Dedifferentiated amniotic fluid mesenchymal stem cell (primary cell): ENCODE data around the gene MUC5AC.

ENCODE experiments used
- DNase-seq: peaks from one replicate; pipeline ENCODE4 v3.0.0-alpha.2; 2016; ENCODE audit errors: extremely low spot score

The MUC5AC gene

DNA sequence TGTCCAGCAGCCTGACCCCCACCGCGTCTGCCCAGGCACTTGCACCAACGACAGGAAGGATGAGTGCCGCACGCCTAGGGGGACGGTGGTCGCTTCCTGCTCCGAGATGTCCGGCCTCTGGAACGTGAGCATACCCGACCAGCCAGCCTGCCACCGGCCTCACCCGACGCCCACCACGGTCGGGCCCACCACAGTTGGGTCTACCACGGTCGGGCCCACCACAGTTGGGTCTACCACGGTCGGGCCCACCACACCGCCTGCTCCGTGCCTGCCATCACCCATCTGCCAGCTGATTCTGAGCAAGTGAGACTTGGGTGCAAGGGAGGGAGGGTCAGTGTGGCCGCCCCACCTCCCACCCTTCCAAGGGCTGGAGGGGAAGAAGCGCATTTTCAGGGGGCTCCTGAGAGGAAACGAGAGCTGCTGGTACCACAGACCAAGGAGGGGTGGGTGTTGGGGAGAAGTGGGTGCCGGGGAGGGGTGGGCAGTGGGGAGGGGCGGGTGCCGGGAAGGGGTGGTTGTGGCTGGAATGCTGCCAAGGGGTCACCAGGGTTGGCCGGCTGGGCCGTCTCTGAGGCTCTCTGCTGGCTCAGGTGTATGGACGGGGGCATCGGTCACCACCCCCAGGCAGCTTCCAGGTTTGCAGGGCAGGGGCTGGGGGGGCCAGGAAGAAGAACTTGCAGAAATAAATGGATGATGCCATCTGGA lies 37.4 kb downstream of the MUC5AC start:
- DNase-seq: no peak

DNA sequence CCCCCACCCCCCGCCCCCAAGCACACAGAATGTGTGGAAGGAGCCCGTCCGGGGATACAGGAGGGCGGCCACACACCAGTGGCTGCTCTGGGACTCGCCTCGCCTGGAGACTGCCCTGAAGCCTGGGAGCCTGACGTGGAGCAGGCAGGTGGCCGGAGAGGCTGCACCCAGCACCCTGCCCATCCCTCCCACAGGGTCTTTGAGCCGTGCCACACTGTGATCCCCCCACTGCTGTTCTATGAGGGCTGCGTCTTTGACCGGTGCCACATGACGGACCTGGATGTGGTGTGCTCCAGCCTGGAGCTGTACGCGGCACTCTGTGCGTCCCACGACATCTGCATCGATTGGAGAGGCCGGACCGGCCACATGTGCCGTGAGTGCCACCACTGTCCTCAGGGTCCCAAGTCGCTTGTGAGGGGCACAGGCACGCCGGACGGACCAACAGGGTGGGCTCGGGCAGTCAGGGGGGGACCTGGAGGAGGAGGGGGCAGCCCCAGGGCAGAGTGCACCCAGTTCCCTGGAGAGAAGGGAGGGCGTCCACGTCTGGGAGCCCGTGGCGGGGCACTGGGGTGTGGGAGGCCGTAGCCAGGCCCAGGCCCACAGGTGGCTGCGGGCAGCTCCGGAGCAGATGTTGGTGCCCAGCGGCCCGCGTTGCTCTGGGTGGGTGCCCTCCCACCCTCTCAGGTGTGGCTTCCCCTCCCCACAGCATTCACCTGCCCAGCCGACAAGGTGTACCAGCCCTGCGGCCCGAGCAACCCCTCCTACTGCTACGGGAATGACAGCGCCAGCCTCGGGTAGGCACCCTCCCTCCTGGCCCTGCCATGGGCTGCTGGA lies 38.1 kb downstream of the MUC5AC start:
- no peak for DNase-seq

DNA sequence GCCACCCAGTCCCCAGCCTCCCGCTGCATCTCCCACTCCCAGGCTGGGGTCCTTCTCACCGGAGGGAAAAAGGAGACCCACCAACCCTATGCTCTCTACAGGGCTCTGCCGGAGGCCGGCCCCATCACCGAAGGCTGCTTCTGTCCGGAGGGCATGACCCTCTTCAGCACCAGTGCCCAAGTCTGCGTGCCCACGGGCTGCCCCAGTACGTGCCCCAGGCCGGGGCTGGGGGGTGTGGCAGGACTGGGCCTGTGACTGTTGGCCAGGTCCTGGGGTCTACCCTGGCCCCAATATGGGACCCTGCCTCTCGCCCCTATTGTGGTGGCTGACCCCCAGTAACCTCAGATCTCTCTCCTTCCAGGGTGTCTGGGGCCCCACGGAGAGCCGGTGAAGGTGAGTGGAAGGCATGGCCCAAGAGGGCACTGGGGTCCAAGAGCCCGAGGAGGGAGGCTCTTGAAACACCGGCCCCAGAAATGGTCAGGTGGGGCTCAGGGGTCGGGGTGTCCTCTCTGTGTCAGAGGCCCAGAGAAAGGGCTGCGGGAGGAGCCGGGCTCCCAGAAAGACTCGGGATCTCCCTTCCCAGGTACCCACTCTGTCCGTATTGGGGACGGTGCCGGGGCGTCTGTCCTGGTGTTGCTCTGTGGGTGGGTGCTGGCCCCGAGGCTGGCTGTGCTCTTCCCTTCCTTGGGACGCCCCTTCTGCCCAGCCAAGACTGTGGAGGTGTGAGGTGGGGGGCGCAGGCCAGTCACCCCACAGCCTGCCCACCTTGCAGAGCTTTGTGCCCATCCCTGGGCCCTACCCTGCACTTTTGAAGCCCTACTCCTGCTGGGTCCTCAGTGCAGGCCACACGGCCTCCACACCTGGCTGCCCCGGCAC lies 39.0 kb downstream of the MUC5AC start:
- DNase-seq: no peak

DNA sequence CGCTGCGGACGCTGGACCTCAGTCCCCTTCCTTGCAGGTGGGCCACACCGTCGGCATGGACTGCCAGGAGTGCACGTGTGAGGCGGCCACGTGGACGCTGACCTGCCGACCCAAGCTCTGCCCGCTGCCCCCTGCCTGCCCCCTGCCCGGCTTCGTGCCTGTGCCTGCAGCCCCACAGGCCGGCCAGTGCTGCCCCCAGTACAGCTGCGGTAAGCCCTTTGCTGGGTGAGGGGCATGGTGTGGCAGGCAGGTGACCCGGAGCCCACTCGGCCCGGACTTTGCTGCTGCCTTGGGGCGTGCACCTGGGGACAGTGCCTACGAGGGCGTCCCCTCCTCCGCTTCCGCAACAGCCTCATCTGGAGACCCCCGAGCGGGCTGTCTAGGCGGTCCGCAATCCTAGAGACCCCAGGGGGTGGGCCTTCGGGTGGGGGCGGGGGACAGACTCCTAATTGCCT lies 39.7 kb downstream of the MUC5AC start:
- no peak for DNase-seq

DNA sequence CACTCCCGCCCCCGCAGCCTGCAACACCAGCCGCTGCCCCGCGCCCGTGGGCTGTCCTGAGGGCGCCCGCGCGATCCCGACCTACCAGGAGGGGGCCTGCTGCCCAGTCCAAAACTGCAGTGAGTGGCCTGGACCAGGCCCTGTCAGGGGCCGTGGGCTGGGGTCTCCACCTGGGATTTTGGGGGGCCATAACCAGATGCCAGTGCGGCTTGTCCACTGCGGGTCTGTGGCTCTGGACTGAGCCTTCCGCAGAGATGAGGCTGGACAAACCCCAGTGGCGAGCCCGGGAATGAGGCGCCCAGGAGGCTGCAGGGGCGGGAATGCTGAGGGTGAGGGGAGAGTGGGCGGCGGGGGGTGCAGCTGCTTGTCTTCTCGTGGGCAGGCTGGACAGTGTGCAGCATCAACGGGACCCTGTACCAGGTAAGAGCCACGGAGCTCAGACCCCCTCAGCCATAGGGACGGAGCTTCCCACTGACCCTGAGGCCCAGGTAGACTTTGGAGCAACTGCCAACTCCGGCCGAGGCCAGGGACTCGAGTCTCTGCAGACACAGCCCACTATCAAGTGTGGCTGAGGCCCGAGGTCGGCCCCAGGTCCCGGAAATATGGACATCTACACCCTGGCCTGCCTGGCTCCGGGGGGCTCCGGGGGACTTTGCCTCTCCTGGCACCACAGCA lies 40.3 kb downstream of the MUC5AC start:
- DNase-seq: no peak

DNA sequence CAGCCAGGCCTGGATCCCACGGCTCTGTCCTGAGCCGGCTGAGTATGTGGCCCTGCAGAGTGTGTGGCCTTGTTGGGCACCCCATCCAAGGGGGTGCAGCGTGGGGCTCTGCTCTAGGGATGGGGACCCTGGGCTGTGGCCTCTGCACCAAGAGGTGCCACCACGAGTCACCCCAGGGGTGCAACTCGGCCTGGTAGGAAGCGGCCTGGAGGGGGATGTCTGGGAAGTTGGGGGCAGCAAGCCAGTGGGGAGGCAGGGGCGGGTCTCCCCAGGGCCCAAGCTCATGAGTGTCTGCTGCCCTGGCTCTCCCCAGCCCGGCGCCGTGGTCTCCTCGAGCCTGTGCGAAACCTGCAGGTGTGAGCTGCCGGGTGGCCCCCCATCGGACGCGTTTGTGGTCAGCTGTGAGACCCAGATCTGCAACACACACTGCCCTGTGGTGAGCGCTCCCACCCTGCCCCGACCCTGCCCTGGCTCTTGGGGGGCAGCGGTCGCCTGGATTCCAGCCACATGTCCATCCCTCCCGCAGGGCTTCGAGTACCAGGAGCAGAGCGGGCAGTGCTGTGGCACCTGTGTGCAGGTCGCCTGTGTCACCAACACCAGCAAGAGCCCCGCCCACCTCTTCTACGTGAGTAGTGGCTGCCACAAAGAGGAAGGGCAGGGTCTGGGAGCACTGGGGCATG lies 40.9 kb downstream of the MUC5AC start:
- DNase-seq: no peak

DNA sequence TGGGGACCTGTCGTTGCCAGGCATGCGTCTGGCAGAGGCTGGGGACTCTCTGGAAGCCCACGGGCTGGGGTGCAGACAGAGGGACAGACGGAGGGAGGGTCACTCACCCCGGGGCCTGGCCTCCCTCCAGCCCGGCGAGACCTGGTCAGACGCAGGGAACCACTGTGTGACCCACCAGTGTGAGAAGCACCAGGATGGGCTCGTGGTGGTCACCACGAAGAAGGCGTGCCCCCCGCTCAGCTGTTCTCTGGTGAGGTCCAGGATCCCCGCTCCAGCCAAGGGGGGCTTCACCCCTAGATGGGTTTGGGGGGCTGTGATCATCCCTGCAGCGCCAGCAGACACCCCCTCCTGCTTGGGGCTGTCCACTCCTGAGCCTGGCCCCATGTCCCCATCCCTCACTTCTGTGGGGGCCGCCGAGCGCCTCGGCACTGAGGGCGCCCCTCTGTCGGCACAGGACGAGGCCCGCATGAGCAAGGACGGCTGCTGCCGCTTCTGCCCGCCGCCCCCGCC lies 41.5 kb downstream of the MUC5AC start:
- no peak for DNase-seq

DNA sequence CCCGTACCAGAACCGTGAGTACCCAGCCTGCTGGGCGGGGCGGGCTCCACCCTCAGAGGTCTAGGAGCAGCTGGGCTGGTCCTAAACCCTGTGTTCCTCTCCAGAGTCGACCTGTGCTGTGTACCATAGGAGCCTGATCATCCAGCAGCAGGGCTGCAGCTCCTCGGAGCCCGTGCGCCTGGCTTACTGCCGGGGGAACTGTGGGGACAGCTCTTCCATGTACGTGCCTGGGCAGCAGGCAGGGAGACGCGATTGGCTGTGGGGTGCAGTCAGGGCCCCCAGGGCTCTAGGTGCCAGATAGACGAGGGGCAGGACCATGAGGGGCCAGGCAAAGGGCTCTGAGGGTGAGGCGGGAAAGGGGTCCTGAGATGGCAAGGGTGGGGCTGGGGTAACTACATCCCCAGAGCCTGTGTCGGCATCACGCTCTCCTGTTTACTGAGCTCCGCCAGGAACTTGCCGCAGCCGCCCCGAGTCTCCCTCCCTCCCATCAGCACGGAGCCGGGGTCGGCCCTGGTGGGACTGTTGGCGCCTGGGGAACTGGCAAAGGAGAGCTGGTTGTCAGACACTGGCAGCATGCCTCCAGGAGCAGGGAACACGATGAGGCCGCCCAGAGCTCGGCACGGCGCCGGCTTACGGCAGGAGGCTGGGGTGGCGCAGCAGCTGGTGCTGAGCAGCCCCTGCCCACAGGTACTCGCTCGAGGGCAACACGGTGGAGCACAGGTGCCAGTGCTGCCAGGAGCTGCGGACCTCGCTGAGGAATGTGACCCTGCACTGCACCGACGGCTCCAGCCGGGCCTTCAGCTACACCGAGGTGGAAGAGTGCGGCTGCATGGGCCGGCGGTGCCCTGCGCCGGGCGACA lies 42.2 kb downstream of the MUC5AC start:
- no peak for DNase-seq

DNA sequence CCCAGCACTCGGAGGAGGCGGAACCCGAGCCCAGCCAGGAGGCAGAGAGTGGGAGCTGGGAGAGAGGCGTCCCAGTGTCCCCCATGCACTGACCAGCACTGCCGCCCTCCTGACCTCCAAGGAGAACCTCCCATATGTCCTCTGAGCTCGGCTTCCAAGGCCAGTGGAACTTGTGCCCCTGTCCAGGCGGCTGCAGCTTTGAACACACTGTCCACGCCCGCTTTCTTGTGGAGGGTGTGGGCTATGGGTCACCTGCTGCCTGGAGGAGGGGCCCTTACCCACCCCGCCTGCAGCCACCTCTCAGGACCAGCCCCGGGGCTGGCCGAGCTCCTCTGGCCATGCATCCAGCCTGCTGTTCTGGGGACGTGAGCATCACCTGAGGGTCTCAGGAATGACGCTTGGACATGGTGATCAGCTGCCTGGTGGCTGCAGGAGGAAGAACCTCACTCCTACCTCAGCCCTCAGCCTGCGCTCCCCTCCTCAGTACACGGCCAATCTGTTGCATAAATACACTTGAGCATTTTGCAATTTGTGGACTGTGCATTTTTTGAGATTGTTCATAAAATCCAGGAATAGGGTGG lies 42.9 kb downstream of the MUC5AC start:
- no peak for DNase-seq

DNA sequence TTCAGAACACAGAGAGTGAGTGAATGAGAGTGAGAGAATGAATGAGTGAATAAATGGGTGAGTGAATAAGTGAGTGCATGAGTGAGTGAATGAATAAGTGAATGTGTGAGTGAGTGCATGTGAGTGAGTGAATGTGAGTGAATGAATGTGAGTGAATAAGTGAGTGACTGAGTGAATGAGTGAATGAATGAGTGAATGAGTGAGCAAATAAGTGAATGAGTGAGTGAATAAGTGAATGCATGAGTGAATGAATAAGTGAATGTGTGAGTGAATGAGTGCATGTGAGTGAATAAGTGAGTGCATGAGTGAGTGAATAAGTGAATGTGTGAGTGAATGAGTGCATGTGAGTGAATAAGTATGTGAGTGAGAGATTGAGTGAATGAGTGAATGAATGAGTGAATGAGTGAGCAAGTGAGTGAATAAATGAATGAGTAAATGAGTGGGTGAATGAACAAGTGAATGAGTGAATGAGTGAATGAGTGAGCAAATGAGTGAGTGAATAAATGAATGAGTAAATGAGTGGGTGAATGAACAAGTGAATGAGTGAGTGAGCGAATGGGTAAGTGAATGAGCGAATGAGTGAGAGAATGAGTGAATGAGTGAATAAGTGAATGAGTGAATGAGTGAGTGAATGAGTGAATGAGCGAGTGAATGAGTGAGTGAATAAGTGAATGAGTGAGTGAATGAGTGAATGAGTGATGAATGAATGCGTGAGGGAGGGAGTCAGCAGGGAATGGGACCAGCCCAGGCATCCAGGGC lies 43.8 kb downstream of the MUC5AC start:
- no peak for DNase-seq

DNA sequence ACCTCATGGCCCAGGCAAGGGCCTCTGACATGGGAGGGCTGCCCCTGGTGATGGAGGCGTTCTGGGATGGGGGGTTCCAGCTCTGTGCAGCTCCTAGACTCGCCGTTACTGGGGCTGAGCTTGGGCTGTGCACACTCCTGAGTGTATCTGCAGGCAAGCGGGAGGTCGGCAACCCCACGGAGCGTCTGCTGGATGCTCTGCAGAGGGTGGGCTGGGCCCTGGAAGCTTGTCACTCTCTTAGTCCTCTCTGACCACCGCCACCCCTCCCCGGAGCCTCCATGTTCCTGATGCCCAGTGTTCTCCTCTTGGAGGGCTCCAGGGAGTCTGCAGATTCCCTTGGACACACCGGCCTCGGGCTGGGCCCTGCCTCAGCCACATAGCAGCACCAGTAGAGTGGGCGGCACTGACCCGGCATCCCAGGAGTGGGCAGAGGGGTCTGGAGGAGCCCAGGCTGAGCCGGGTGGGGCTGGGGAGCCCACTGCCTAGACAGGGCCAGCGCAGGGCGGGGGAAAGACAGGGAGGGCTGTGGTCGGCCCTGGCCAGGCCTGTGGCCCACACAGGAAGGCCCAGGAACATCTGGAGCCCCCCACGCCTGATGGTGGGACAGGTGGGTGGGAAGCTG lies 44.5 kb downstream of the MUC5AC start:
- DNase-seq: no peak

DNA sequence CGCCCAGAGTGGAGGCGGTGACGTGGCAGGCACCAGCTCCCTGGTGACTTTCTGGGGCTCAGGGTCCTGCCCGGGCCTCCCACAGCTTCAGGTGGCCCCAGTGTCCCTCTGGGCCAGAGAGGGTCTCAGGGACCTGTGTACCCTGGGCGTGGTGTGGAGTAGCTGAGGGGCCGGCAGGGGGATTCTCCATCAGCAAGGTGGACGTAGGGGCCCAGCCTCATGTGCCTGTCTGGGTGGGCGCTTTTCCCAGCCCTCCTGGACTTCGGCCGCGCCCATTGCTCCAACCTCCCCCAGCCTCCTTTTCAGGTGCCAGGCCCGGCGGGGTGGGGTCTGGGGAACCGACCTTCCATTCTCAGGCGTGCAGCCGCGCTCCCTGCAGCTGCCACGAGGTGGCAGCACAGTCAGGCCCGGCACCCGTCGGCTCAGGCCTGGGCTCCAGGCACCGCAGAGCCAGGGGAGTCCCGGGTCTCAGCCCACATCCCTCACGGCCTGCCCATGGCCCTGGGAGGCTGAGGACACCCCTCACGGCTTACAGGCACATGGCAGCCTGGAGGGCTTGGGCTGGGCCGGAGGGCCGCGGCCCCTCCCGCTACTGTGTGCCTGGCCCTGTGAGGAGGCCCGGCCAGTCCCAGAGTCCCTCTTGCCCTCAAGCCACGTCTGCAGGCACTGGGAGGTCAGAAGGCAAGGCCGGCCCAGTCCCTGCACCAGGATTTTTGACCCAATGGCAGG lies 45.2 kb downstream of the MUC5AC start:
- no peak for DNase-seq

DNA sequence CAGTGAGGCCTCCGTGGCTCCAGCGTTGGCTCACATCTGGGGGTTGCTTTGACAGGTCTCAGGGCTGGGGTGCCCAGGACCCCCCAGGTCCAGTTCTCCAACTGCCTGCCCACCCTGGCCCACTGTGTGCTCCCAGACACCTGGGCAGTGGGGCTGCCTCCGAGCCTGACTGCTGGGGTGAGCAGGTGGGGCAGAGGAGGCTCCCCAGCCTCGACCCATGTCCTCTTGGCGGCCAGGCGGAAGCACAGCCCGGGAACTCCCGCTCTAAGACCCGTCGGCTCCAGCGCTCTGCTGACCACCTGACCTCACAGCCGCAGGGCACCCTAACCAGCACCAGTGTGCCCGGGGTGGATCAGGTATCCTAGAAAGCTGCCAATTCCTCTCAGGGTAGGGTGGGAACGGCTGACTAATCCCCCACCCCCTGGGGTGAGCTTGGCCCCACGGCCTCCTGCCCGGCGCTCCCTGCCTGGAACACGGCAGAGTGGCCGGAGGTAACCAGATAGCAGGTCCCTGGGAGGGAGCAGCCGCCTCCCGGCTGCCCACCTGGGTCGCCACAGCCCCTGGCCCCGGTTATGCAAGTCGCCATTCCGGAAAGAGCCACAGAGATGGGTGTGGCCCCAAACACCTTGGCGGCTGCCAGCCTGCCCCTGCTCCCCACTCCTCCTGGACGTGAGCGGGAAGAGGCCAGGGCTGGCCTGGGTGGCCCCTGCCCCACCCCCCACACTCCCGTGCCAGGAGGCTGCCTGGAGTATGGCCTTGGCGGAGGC lies 45.9 kb downstream of the MUC5AC start:
- DNase-seq: no peak

DNA sequence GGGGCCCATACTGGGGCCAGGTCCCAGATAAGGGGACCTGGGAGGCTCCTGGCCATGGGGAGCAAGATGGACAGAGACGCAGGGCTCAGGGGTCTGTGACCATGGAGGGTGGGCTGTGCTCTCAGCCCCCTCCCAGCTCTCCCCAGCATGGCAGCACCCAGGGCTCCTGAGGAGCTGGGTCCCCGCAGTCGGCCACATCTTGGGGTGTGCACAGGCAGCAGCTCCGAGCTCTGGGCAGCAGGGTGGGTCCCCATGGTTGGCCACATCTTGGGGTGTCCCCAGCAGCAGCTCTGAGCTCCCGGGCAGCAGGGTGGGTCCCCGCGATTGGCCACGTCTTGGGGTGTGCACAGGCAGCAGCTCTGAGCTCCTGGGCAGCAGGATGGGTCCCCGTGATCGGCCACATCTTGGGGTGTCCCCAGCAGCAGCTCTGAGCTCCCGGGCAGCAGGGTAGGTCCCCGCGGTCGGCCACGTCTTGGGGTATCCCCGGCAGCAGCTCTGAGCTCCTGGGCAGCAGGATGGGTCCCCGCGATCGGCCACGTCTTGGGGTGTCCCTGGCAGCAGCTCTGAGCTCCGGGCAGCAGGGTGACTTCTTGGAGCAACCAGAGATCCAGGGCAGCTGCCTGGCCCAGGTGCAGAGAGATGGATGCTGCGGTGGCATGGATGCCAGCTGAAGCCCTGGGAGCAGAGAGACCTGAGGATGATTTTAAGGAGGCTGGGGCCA lies 46.8 kb downstream of the MUC5AC start:
- no peak for DNase-seq

DNA sequence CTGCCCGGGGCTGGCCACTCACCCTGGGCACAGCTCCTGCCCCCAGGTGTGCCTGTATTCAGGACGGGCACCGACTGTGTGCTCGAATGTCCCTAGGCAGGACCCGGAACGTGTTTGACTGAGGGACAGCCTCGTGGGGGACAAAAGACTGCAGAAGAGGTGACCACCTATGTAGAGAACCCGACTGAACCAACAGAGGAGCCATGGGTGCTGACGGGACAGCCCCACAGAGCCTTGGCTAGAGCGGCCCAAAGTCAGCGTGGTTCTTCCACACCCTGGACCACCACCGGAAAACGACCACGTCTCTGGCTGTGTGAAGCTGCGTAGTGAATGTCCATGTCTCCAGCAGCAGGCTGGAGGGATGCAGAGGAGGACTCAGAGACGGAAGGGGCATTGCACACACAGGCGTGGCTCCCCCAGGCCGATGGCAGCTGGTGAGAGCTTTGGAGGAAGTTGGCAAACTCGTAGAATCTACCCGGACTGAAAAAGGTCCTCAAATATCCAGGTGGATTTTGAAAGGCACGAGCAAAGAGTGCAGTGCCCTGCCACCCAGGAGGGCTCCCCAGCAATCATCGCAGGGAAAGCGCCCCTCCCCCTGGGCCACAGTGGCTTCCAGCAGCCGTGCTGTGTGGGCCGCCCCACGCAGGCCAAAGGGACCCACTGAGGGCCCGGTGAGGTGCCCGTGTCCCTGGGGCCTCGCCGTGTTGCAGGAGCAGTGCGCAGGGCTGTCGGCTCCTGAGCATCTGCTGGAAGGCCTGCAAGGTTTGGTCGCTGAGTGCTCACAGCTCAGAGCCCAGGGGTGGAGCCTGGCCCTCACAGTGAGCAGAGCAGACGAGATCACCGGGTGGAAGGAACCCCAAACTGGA lies 47.6 kb downstream of the MUC5AC start:
- DNase-seq: no peak
